CD14-positive monocyte (primary cell): Measurements from ENCODE around the gene MKRN2OS. TPM values are rescaled to one million over a fixed set of nuclear protein-coding genes. Genes with fewer than 3 reads are reported as not detected.

Source experiments
- DNase-seq, 3 donors: peaks; one replicate each; pipeline ENCODE4 v3.0.0-alpha.2; 2011 to 2022
- H2AFZ ChIP-seq: 2 replicates; pipeline ENCODE4 v1.6.0; 2012; ENCODE audit warnings: mild to moderate bottlenecking, low read depth, low read length, inconsistent platforms; ENCODE audit not compliant: insufficient read depth, poor library complexity, severe bottlenecking
- H3K27ac ChIP-seq, 2 donors: 1 replicate in 1 of 2; 2 replicates in 1 of 2; pipeline ENCODE4 v1.5.1; 2012 to 2013; ENCODE audit warnings: low read length in 2 of 2, control low read depth in 1 of 2, inconsistent platforms in 1 of 2, low read depth in 1 of 2, mild to moderate bottlenecking in 1 of 2
- H3K27me3 ChIP-seq, 2 donors: one replicate each; pipeline versions ENCODE4 v1.6.0 to v1.6.1; 2011 to 2013; ENCODE audit warnings: low read length in 2 of 2; ENCODE audit not compliant: control insufficient read depth in 2 of 2, insufficient read depth in 2 of 2
- H3K36me3 ChIP-seq, 2 donors: replicated peaks in 1 of 2; 1 replicate in 1 of 2; 2 replicates in 1 of 2; pipeline versions ENCODE4 v1.5.1 to v1.6.1; 2012 to 2013; ENCODE audit warnings: low read length in 2 of 2, control low read depth in 1 of 2, inconsistent platforms in 1 of 2, mild to moderate bottlenecking in 1 of 2; ENCODE audit not compliant: insufficient read depth in 2 of 2, control insufficient read depth in 1 of 2
- H3K4me1 ChIP-seq, 2 donors: 1 replicate in 1 of 2; 2 replicates in 1 of 2; pipeline versions ENCODE4 v1.5.1 to v1.6.1; 2012 to 2013; ENCODE audit warnings: low read length in 2 of 2, control low read depth in 1 of 2, inconsistent platforms in 1 of 2, mild to moderate bottlenecking in 1 of 2, moderate library complexity in 1 of 2; ENCODE audit not compliant: insufficient read depth in 2 of 2, control insufficient read depth in 1 of 2
- H3K4me2 ChIP-seq: replicated peaks from 2 replicates; pipeline ENCODE3; 2012; ENCODE audit warnings: low read length, moderate library complexity, mild to moderate bottlenecking; ENCODE audit not compliant: poor library complexity, severe bottlenecking; ENCODE audit errors: extremely low read depth
- H3K4me3 ChIP-seq, 3 experiments: fragments of 200-600 bp in 1 of 3; sonication (generic) in 1 of 3; replicated peaks in 1 of 3; 1 replicate in 2 of 3; 2 replicates in 1 of 3; pipeline ENCODE4 v1.5.1; 2011 to 2013; ENCODE audit warnings: low read length in 3 of 3, mild to moderate bottlenecking in 3 of 3, control low read depth in 2 of 3, low read depth in 2 of 3, inconsistent platforms in 1 of 3, moderate library complexity in 1 of 3
- H3K79me2 ChIP-seq: 2 replicates; pipeline ENCODE4 v1.6.0; 2012; ENCODE audit warnings: mild to moderate bottlenecking, control low read depth, inconsistent platforms, low read length, moderate library complexity; ENCODE audit not compliant: insufficient read depth
- H3K9ac ChIP-seq: 2 replicates; pipeline ENCODE4 v1.6.0; 2017; ENCODE audit warnings: low read length, mild to moderate bottlenecking; ENCODE audit not compliant: insufficient read depth, poor library complexity, severe bottlenecking
- H3K9me3 ChIP-seq, 2 donors: replicated peaks in 1 of 2; 1 replicate in 1 of 2; 2 replicates in 1 of 2; pipeline versions ENCODE4 v1.5.1 to v1.6.1; 2012 to 2013; ENCODE audit warnings: low read length in 2 of 2, control low read depth in 1 of 2; ENCODE audit not compliant: control insufficient read depth in 1 of 2, insufficient read depth in 1 of 2
- H4K20me1 ChIP-seq: 2 replicates; pipeline ENCODE4 v1.6.0; 2012; ENCODE audit warnings: mild to moderate bottlenecking, low read length, control low read depth, moderate library complexity; ENCODE audit not compliant: insufficient read depth
- H3K27ac Mint-ChIP-seq, 7 donors: one replicate each; pipeline ENCODE4 v1.8.0; 2020; ENCODE audit warnings: mild to moderate bottlenecking in 7 of 7, mixed read lengths in 7 of 7, moderate library complexity in 6 of 7, inconsistent platforms in 2 of 7
- H3K27me3 Mint-ChIP-seq, 3 donors: one replicate each; pipeline ENCODE4 v1.8.0; 2021 to 2022; ENCODE audit warnings: low read depth in 3 of 3, mild to moderate bottlenecking in 3 of 3, mixed read lengths in 3 of 3, moderate library complexity in 3 of 3, inconsistent platforms in 1 of 3
- H3K36me3 Mint-ChIP-seq, 2 donors: one replicate each; pipeline ENCODE4 v1.8.0; 2020; ENCODE audit warnings: mixed read lengths in 2 of 2, inconsistent platforms in 1 of 2, mild to moderate bottlenecking in 1 of 2
- H3K4me1 Mint-ChIP-seq: one replicate; pipeline ENCODE4 v1.8.0; 2020; ENCODE audit warnings: mild to moderate bottlenecking, mixed read lengths
- H3K4me3 Mint-ChIP-seq, 2 donors: one replicate each; pipeline ENCODE4 v1.8.0; 2020; ENCODE audit warnings: mild to moderate bottlenecking in 2 of 2, mixed read lengths in 2 of 2, moderate library complexity in 1 of 2
- H3K9me3 Mint-ChIP-seq, 7 donors: one replicate each; pipeline ENCODE4 v1.8.0; 2020 to 2022; ENCODE audit warnings: mixed read lengths in 7 of 7, mild to moderate bottlenecking in 6 of 7, moderate library complexity in 6 of 7, inconsistent platforms in 2 of 7
- CTCF ChIP-seq: fragments of 200-600 bp; IDR thresholded peaks from one replicate; pipeline ENCODE4 v1.8.0; 2022; ENCODE audit warnings: antibody characterized with exemption, mild to moderate bottlenecking
- WGBS: methylation state at CpG from one replicate; pipeline ENCODE4 v1.1.5; 2013; ENCODE audit warnings: missing lambda C conversion rate; ENCODE audit not compliant: insufficient coverage; 5-methylcytosine and 5-hydroxymethylcytosine counted together
- intact Hi-C, 2 donors: fragments of 100-400 bp; cut with micrococcal nuclease; formaldehyde crosslinking; loops; one replicate each; pipeline versions ENCODE4 v1.15.0 to v1.15.1; 2023
- polyA minus RNA-seq: library from RNA; depleted of rRNA, polyadenylated mRNA; stranded (reverse); fragments of >200 nt; gene quantifications from 2 replicates; pipeline ENCODE4 v1.2.3, GENCODE V29; 2012
- polyA plus RNA-seq, 3 donors: library from polyadenylated mRNA; depleted of rRNA in 1 of 3; unstranded in 2 of 3; stranded (reverse) in 1 of 3; fragments of 300-500 nt in 2 of 3; fragments of >200 nt in 1 of 3; fragmentation: Illumina TruSeq in 2 of 3; gene quantifications; 1 replicate in 2 of 3; 2 replicates in 1 of 3; pipeline ENCODE4 v1.2.3, GENCODE V29; 2012 to 2021
- total RNA-seq, 12 experiments: library from RNA in 1 of 12; stranded (reverse) in 1 of 12; fragments of 120-200 nt in 1 of 12; gene quantifications; one replicate each; pipeline ENCODE4 v1.2.4 and lab custom pipeline; 2013 to 2026; ENCODE audit warnings: mixed read lengths in 6 of 12, inconsistent platforms in 1 of 12

The MKRN2OS gene
- not detected for total RNA-seq (2013)
- polyA plus RNA-seq (not detected), polyA minus RNA-seq (not detected in 2 replicates), total RNA-seq (lab: John Stamatoyannopoulos, UW) (0 to 1.4 (median 0.07) reads per million in 11 experiments)

GRCh38 chr3:12545473-12545791, at the start of gene MKRN2OS:
TSS of gene MKRN2OS (minus strand) at chr3:12545499. CDS start at chr3:12545464, 35 bp downstream.
- peaks cover 2% of the 10 kb centered on the region for H3K4me1 Mint-ChIP-seq
- H3K4me3 ChIP-seq, result no peak within 1 kb of the TSS
- intact Hi-C loops, result no loop called here
- H3K27ac ChIP-seq, result no peak within 1 kb of the TSS
- H3K27me3 Mint-ChIP-seq, result peaks cover 4 to 8% (median 4%) of the 10 kb centered on the region in 3 donors
- H3K27ac Mint-ChIP-seq, result no peak within 1 kb of the TSS
- no peak for TF ChIP-seq CTCF
- no peaks in the 10 kb centered on the region for H3K36me3 ChIP-seq
- no peaks in the 10 kb centered on the region for H3K9me3 Mint-ChIP-seq
- H3K4me3 Mint-ChIP-seq, result no peak within 1 kb of the TSS
- H3K27me3 ChIP-seq, result no peaks in the 10 kb centered on the region
- no CpG with 5 or more reads among the region's 4 CpGs for WGBS
- H3K9ac ChIP-seq, result no peak within 1 kb of the TSS
- no peaks in the 10 kb centered on the region for H4K20me1 ChIP-seq
- H3K79me2 ChIP-seq, result no peaks in the 10 kb centered on the region
- H3K9me3 ChIP-seq, result no peaks in the 10 kb centered on the region
- H2AFZ ChIP-seq, result no peak within 1 kb of the TSS
- H3K4me2 ChIP-seq, result no peak within 1 kb of the TSS
- H3K36me3 Mint-ChIP-seq, result peaks cover 0 to 3% of the 10 kb centered on the region in 2 donors
- no peak for DNase-seq
- H3K4me1 ChIP-seq, result no peaks in the 10 kb centered on the region

- H3K36me3 Mint-ChIP-seq, result peaks cover 76 to 88% of the 10 kb centered on the region in 2 donors
- no peak for TF ChIP-seq CTCF
- Histone ChIP-seq H3K36me3 (peaks cover 84 to 95% of the 10 kb centered on the region in 2 donors), H4K20me1 (peaks cover 59% of the 10 kb centered on the region), H3K27me3 (no peaks in the 10 kb centered on the region), H3K27ac (peak overlapping the region in 1 of 2 donors; percentile 34), H3K9me3 (no peaks in the 10 kb centered on the region), H2AFZ (no peak overlapping the region), H3K4me2 (no peak overlapping the region), H3K9ac (no peak overlapping the region), H3K4me1 (peaks cover 13 to 15% of the 10 kb centered on the region in 2 donors), H3K4me3 (no peak overlapping the region), H3K79me2 (peaks cover 7% of the 10 kb centered on the region)
- DNase-seq, result no peak
- H3K9me3 Mint-ChIP-seq, result peaks cover 0 to 1% (median 0%) of the 10 kb centered on the region in 7 donors
- peak overlapping the region in 4 of 7 donors; percentile 10 to 79 (median 28) for H3K27ac Mint-ChIP-seq
- 100% methylated on average over 1 of the region's 3 CpGs for WGBS
- H3K4me1 Mint-ChIP-seq, result peaks cover 18% of the 10 kb centered on the region
- intact Hi-C loops, result no loop called here
- no peak overlapping the region for H3K4me3 Mint-ChIP-seq
- H3K27me3 Mint-ChIP-seq, result no peaks in the 10 kb centered on the region
Observed at GRCh38 chr3:12593473-12593872, 48.2 kb upstream of the MKRN2OS start.
